ENCODE measurements around the gene DNAH10.

Gene DNAH10

GRCh38 chr12:123840765-123841425, 78.8 kb downstream of the DNAH10 start:
- no peaks in the 10 kb centered on the region for H3K36me3 ChIP-seq (ENCODE audit: insufficient read depth, low read length)
- no peaks in the 10 kb centered on the region for H3K4me1 ChIP-seq (ENCODE audit: insufficient read depth, low read length)
- no peak overlapping the region for H2AFZ ChIP-seq (ENCODE audit: low read depth, low read length)
- no peak overlapping the region for H3K4me3 ChIP-seq (ENCODE audit: low read length)
- H3K9me3 ChIP-seq (ENCODE audit: low read length), result no peaks in the 10 kb centered on the region
- H3K27me3 ChIP-seq (ENCODE audit: insufficient read depth, low read length), result no peaks in the 10 kb centered on the region

DNA sequence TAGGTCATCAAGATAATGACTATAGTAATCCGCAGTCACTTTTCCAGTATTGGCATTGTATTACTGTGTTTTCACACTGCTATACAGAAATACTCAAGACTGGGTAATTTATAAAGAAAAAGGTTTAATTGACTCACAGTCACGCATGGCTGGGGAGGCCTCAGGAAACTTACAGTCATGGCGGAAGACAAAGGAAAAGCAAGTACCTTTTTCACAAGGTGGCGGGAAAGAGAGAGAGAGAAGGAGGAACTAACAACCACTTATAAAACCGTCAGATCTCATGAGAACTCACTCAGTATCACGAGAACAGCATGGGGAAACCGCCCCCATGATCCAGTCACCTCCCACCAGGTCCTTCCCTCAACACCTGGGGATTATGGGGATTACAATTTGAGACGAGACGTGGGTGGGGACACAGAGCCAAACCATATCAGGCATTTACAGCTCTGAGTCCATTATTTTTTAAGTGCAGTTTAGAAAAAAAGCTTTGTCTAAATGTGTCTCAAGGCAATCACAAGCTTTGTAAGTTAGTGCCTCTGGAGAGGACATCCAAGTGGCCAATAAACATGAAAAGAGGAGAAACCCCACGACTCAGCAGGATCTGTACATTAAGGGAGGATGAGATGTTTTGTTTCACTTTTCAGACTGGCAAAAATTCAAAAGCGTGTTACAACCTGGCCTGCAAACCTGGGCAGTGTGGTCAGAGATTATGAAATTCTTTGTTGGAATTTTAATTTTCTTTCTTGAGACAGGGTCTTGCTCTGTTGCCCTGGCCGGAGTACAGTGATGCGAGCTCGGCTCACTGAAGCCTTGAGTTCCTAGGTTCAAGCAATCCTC, 82.0 kb downstream of the DNAH10 start:
- Histone ChIP-seq H3K27me3 (ENCODE audit: insufficient read depth, low read length) (peaks cover 2% of the 10 kb centered on the region), H3K4me1 (ENCODE audit: insufficient read depth, low read length) (no peaks in the 10 kb centered on the region), H2AFZ (ENCODE audit: low read depth, low read length) (no peak overlapping the region), H3K36me3 (ENCODE audit: insufficient read depth, low read length) (no peaks in the 10 kb centered on the region), H3K4me3 (ENCODE audit: low read length) (no peak overlapping the region), H3K9me3 (ENCODE audit: low read length) (peaks cover 2% of the 10 kb centered on the region)

DNA sequence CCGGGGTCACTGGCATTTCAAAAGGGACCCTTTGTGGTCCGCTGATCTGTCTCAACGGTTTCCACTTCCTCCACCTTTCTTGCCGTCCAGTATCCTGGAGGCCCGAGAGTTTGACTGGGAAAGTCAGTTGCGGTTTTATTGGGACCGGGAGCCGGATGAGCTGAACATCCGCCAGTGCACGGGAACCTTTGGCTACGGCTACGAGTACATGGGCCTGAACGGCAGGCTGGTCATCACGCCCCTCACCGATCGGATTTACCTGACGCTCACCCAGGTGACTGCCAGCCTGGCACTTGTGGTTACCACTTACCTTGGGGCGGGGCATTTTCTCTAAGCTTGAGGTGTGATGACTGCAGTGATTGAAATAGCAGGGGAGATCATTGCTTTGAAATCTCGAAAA, 83.8 kb downstream of the DNAH10 start:
- Histone ChIP-seq H3K4me1 (ENCODE audit: insufficient read depth, low read length) (no peaks in the 10 kb centered on the region), H2AFZ (ENCODE audit: low read depth, low read length) (no peak overlapping the region), H3K36me3 (ENCODE audit: insufficient read depth, low read length) (no peaks in the 10 kb centered on the region), H3K27me3 (ENCODE audit: insufficient read depth, low read length) (peaks cover 2% of the 10 kb centered on the region), H3K9me3 (ENCODE audit: low read length) (peaks cover 2% of the 10 kb centered on the region), H3K4me3 (ENCODE audit: low read length) (no peak overlapping the region)

DNA sequence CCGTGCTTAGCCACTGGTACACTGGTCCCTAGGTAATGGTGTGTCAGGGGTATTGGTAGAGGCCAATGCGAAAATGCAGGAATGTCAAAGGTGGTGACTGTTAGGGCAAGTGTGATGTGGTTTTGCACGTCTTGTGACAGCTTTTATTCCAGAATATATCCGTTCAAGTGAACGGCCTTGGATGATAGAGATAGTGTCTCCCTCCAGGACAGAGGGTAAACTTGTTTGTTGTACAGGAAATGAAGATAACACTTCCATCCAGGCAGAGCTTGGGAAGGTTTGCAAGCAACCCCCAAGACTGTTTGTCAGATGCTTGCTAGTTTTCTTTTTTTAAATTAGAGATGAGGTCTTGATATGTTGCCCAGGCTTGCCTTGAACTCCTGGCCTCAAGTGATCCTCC, 84.2 kb downstream of the DNAH10 start:
- Histone ChIP-seq H3K27me3 (ENCODE audit: insufficient read depth, low read length) (peaks cover 2% of the 10 kb centered on the region), H2AFZ (ENCODE audit: low read depth, low read length) (no peak overlapping the region), H3K4me1 (ENCODE audit: insufficient read depth, low read length) (no peaks in the 10 kb centered on the region), H3K9me3 (ENCODE audit: low read length) (peaks cover 2% of the 10 kb centered on the region), H3K4me3 (ENCODE audit: low read length) (no peak overlapping the region), H3K36me3 (ENCODE audit: insufficient read depth, low read length) (no peaks in the 10 kb centered on the region)

DNA sequence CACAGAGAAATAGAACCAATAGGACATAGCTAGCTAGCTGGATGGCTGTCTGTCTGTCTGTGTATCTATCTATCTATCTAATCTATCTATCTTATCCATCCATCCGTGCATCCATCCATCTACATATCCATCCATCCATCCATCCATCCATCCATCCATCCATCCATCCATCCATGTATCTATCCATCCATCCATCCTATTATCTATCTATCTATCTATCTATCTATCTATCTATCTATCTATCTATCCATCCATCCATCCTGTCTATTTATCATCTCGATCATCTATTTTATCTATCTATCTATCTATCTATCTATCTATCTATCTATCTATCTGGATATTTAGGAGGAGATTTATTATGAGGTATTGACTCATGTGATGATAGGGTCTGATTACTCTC, 84.9 kb downstream of the DNAH10 start:
- H2AFZ ChIP-seq (ENCODE audit: low read depth, low read length), result no peak overlapping the region
- no peaks in the 10 kb centered on the region for H3K4me1 ChIP-seq (ENCODE audit: insufficient read depth, low read length)
- peaks cover 2% of the 10 kb centered on the region for H3K27me3 ChIP-seq (ENCODE audit: insufficient read depth, low read length)
- no peaks in the 10 kb centered on the region for H3K36me3 ChIP-seq (ENCODE audit: insufficient read depth, low read length)
- no peak overlapping the region for H3K4me3 ChIP-seq (ENCODE audit: low read length)
- peaks cover 2% of the 10 kb centered on the region for H3K9me3 ChIP-seq (ENCODE audit: low read length)

GRCh38 chr12:123847876-123848275, 85.8 kb downstream of the DNAH10 start:
- H3K36me3 ChIP-seq (ENCODE audit: insufficient read depth, low read length), result no peaks in the 10 kb centered on the region
- peaks cover 2% of the 10 kb centered on the region for H3K27me3 ChIP-seq (ENCODE audit: insufficient read depth, low read length)
- H3K4me1 ChIP-seq (ENCODE audit: insufficient read depth, low read length), result no peaks in the 10 kb centered on the region
- no peak overlapping the region for H3K4me3 ChIP-seq (ENCODE audit: low read length)
- H2AFZ ChIP-seq (ENCODE audit: low read depth, low read length), result no peak overlapping the region
- peaks cover 2% of the 10 kb centered on the region for H3K9me3 ChIP-seq (ENCODE audit: low read length)

DNA sequence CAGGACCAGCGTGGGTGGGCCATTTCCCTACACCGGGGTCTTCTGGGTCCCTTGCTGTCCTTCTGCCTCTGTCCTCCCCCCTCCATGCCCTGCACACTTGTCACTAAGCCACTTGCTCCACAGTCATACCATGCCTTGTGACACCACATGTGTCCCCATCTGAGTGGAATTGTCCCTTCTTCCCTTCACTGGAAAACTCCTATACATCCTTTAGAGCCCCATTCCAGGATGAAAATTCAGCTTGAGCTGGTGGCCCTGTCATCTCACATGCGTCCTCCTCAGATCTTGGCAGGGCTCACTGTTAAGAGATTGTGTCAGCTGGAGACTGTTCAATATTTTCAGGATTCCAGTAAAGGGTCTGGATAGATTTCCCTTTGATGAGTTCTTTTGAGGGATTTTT, 87.4 kb downstream of the DNAH10 start:
- no peaks in the 10 kb centered on the region for H3K4me1 ChIP-seq (ENCODE audit: insufficient read depth, low read length)
- H3K9me3 ChIP-seq (ENCODE audit: low read length), result peaks cover 2% of the 10 kb centered on the region
- no peak overlapping the region for H2AFZ ChIP-seq (ENCODE audit: low read depth, low read length)
- H3K27me3 ChIP-seq (ENCODE audit: insufficient read depth, low read length), result peaks cover 2% of the 10 kb centered on the region
- H3K36me3 ChIP-seq (ENCODE audit: insufficient read depth, low read length), result no peaks in the 10 kb centered on the region
- no peak overlapping the region for H3K4me3 ChIP-seq (ENCODE audit: low read length)

DNA sequence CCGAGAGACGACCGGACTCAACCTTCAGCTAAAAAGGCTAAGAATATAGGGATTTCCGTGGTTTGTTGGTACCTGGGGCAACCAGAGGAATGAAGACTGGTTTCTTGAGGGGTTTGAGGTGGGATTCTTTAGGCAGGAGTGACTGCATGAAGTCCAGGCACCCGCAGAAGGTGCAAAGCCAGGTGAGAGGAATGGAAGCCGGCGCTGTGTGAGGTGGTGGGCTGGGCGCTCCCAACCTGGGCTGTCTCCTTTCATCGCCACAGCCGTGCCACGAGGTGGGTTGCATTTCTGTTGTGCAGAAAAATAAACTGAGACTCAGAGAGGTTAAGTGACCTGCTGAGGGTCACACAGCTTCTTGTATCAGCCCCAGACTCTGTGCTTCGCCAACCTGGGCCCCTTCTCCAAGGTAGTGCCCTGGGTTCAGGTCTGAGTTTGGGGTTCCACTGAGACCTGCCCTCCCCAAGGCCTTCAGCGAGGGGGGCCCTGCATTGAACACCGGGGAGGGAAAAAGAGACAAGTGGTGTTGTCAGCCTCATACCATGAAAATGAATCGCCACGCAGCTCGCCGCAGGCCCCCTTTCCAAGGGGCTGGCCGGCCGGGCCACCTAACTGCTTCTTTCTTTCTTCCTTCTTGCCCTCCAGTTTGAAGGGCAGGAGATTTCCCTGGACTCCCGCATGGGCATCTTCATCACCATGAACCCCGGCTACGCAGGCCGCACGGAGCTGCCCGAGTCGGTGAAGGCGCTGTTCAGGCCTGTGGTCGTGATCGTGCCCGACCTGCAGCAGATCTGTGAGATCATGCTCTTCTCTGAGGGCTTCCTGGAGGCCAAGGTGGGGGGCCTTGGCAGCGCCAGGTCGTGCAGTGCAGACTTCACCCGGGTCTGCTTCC, 88.4 kb downstream of the DNAH10 start:
- Histone ChIP-seq H3K27me3 (ENCODE audit: insufficient read depth, low read length) (peaks cover 2% of the 10 kb centered on the region), H3K4me3 (ENCODE audit: low read length) (no peak overlapping the region), H2AFZ (ENCODE audit: low read depth, low read length) (no peak overlapping the region), H3K36me3 (ENCODE audit: insufficient read depth, low read length) (no peaks in the 10 kb centered on the region), H3K4me1 (ENCODE audit: insufficient read depth, low read length) (no peaks in the 10 kb centered on the region), H3K9me3 (ENCODE audit: low read length) (peaks cover 2% of the 10 kb centered on the region)

- Histone ChIP-seq H2AFZ (ENCODE audit: low read depth, low read length) (no peak overlapping the region), H3K27me3 (ENCODE audit: insufficient read depth, low read length) (peaks cover 2% of the 10 kb centered on the region), H3K4me1 (ENCODE audit: insufficient read depth, low read length) (no peaks in the 10 kb centered on the region), H3K4me3 (ENCODE audit: low read length) (no peak overlapping the region), H3K9me3 (ENCODE audit: low read length) (no peaks in the 10 kb centered on the region), H3K36me3 (ENCODE audit: insufficient read depth, low read length) (no peaks in the 10 kb centered on the region)
These were observed 91.4 kb downstream of the DNAH10 start for GRCh38 chr12:123853396-123854070.

GRCh38 chr12:123854232-123854631, 92.1 kb downstream of the DNAH10 start:
- Histone ChIP-seq H3K9me3 (ENCODE audit: low read length) (no peaks in the 10 kb centered on the region), H3K36me3 (ENCODE audit: insufficient read depth, low read length) (no peaks in the 10 kb centered on the region), H3K27me3 (ENCODE audit: insufficient read depth, low read length) (no peaks in the 10 kb centered on the region), H3K4me3 (ENCODE audit: low read length) (no peak overlapping the region), H3K4me1 (ENCODE audit: insufficient read depth, low read length) (no peaks in the 10 kb centered on the region), H2AFZ (ENCODE audit: low read depth, low read length) (no peak overlapping the region)

DNA sequence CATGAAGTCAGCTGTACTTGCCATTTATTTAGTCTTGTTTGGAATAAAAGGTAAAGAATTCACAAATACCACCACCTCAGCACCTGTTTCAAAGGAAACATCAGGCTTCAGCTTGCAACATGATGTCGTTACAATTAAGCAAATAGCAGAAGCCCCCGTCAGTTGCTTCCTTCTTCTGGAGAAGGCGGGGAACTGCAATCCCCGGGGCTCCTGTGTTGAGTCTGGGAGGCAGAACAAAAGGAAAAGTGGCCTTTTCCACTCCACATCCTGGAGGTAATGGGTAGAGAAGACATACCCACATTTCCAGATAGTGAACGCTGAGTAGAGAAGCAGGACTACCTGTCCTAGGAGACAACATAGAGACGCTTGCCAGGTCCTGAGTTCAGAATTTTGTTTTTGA, 92.8 kb downstream of the DNAH10 start:
- Histone ChIP-seq H3K4me3 (ENCODE audit: low read length) (no peak overlapping the region), H2AFZ (ENCODE audit: low read depth, low read length) (no peak overlapping the region), H3K4me1 (ENCODE audit: insufficient read depth, low read length) (no peaks in the 10 kb centered on the region), H3K27me3 (ENCODE audit: insufficient read depth, low read length) (no peaks in the 10 kb centered on the region), H3K36me3 (ENCODE audit: insufficient read depth, low read length) (no peaks in the 10 kb centered on the region), H3K9me3 (ENCODE audit: low read length) (no peaks in the 10 kb centered on the region)

DNA sequence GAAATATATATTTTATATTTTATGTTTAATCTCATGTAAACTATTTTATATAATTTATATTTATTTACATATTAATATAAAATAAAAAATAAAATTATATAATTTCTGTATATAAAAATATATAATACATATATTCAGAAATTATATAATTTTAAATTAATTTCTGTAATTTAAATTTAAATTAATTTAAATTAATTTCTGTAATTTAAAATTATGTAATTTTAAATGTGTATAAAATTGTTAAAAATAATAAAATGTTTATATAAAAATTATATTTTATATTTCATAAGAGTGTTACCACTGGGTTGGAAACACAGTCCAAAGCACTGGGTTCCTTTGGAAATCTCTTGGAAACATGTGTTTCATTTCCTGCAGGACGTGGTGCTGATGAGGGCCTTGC, 94.6 kb downstream of the DNAH10 start:
- Histone ChIP-seq H3K4me3 (ENCODE audit: low read length) (no peak overlapping the region), H3K4me1 (ENCODE audit: insufficient read depth, low read length) (no peaks in the 10 kb centered on the region), H2AFZ (ENCODE audit: low read depth, low read length) (no peak overlapping the region), H3K36me3 (ENCODE audit: insufficient read depth, low read length) (no peaks in the 10 kb centered on the region), H3K27me3 (ENCODE audit: insufficient read depth, low read length) (no peaks in the 10 kb centered on the region), H3K9me3 (ENCODE audit: low read length) (no peaks in the 10 kb centered on the region)

Data from neuron (in vitro differentiated cells).